Natural killer cell treated with Interleukin-12 subunit alpha and Interleukin-12 subunit beta and Interleukin-15 and Interleukin-18, amount 100 ng/mL, for 72 hours (primary cell): ENCODE results near the gene CUL1. TPM values are rescaled to one million over a fixed set of nuclear protein-coding genes. Genes with fewer than 3 reads are reported as not detected.
A peak's percentile ranks its signal among the peaks of the same experiment; 100 is the strongest.

Experiments used
- ATAC-seq, 2 donors: fragments of 150-1000 bp; cut with Tn5 transposase in 1 of 2; sonication (Bioruptor Pico), chemical (Tn5 transposase) in 1 of 2; 2 replicates each; pipeline ENCODE4 v1.10.0; 2021
- DNase-seq: peaks from one replicate; pipeline ENCODE4 v3.0.0; 2022; ENCODE audit warnings: low spot score
- H3K27ac Mint-ChIP-seq, 2 donors: 1 replicate in 1 of 2; 2 replicates in 1 of 2; pipeline ENCODE4 v1.8.0; 2022; ENCODE audit warnings: mixed read lengths in 2 of 2, mild to moderate bottlenecking in 1 of 2, moderate library complexity in 1 of 2
- H3K27me3 Mint-ChIP-seq, 2 donors: 1 replicate in 1 of 2; 2 replicates in 1 of 2; pipeline ENCODE4 v1.8.0; 2022; ENCODE audit warnings: mixed read lengths in 2 of 2
- H3K36me3 Mint-ChIP-seq: one replicate; pipeline ENCODE4 v1.8.0; 2022; ENCODE audit warnings: mixed read lengths
- H3K4me1 Mint-ChIP-seq, 2 donors: 1 replicate in 1 of 2; 2 replicates in 1 of 2; pipeline ENCODE4 v1.8.0; 2022; ENCODE audit warnings: low read depth in 2 of 2, mixed read lengths in 2 of 2, mild to moderate bottlenecking in 1 of 2
- H3K4me3 Mint-ChIP-seq: one replicate; pipeline ENCODE4 v1.8.0; 2022; ENCODE audit warnings: mixed read lengths
- H3K9me3 Mint-ChIP-seq: 2 replicates; pipeline ENCODE4 v1.8.0; 2022; ENCODE audit warnings: mixed read lengths
- total RNA-seq, 2 donors: library from RNA; stranded (reverse); gene quantifications; one replicate each; pipeline ENCODE4 v1.2.3, GENCODE V29; 2022

Gene CUL1
- total RNA-seq, 2 donors from 2014 or later, result 59.5 to 69.5 TPM

GRCh38 chr7:148825338-148825737 is 126.6 kb downstream of the CUL1 start:
- peaks cover 0 to 3% of the 10 kb centered on the region in 2 donors for H3K4me1 Mint-ChIP-seq
- no peaks in the 10 kb centered on the region for H3K27me3 Mint-ChIP-seq
- ATAC-seq (no peak), DNase-seq (no peak)
- H3K27ac Mint-ChIP-seq, result no peak overlapping the region
- peaks cover 31% of the 10 kb centered on the region for H3K36me3 Mint-ChIP-seq
- no peak overlapping the region for H3K4me3 Mint-ChIP-seq
- no peaks in the 10 kb centered on the region for H3K9me3 Mint-ChIP-seq

GRCh38 chr7:148828965-148829364 is 130.3 kb downstream of the CUL1 start:
- Mint-ChIP-seq H3K4me3 (no peak overlapping the region), H3K27ac (no peak overlapping the region), H3K27me3 (no peaks in the 10 kb centered on the region), H3K9me3 (no peaks in the 10 kb centered on the region), H3K36me3 (peaks cover 26% of the 10 kb centered on the region), H3K4me1 (peaks cover 0 to 2% of the 10 kb centered on the region in 2 donors)
- ATAC-seq (no peak), DNase-seq (no peak)

DNA sequence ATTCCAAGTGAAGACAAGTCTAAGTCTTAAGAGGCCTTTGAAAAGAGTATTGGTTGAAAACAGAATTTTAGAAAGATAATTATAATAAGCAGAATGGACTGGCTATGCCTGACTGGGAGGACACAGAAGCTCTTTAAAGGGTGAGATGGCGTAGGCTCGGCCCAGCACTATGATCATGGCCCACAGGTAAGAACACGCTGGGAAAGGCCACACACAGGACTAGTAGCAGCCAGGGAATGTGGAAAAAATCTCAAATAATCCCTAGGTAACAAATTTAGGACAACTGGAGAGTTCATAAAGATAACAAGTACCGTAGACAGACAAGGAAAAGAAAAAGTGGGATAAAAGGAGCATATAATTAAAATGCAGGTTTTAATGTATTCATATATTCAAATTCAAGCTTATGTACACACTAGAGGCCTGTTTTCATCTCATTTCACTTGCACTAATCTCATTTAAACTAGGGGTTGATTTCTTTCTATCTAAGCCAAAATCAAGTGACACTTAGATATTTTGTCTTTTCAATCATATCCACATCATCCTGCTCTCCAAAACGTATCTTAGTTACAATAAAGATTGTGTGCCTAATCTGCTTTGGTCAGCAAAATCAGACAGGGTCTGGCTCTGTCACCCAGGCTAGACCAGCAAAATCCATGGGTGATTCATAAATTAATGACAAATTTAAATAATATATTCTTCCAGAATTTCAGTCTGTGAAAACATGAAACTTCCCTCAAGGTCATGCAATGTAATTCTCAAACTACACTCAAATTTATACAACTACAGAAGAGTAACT is 132.4 kb downstream of the CUL1 start:
- Mint-ChIP-seq H3K4me3 (no peak overlapping the region), H3K27me3 (no peaks in the 10 kb centered on the region), H3K36me3 (peaks cover 20% of the 10 kb centered on the region), H3K27ac (no peak overlapping the region), H3K9me3 (no peaks in the 10 kb centered on the region), H3K4me1 (peaks cover 5 to 7% of the 10 kb centered on the region in 2 donors)
- DNase-seq (no peak), ATAC-seq (no peak)

GRCh38 chr7:148831782-148832181 is 133.1 kb downstream of the CUL1 start:
- ATAC-seq (no peak), DNase-seq (no peak)
- Mint-ChIP-seq H3K4me1 (peaks cover 10% of the 10 kb centered on the region in 2 donors), H3K27me3 (no peaks in the 10 kb centered on the region), H3K9me3 (no peaks in the 10 kb centered on the region), H3K4me3 (no peak overlapping the region), H3K36me3 (peaks cover 23% of the 10 kb centered on the region), H3K27ac (no peak overlapping the region)

- peaks cover 4% of the 10 kb centered on the region for H3K9me3 Mint-ChIP-seq
- H3K36me3 Mint-ChIP-seq, result peaks cover 34% of the 10 kb centered on the region
- no peak overlapping the region for H3K27ac Mint-ChIP-seq
- no peaks in the 10 kb centered on the region for H3K27me3 Mint-ChIP-seq
- no peak for DNase-seq
- H3K4me3 Mint-ChIP-seq, result no peak overlapping the region
- peaks cover 34% of the 10 kb centered on the region in 2 donors for H3K4me1 Mint-ChIP-seq
- no peak for ATAC-seq
These were observed 135.9 kb downstream of the CUL1 start for GRCh38 chr7:148834605-148835004.

- peaks cover 37 to 39% of the 10 kb centered on the region in 2 donors for H3K4me1 Mint-ChIP-seq
- no peak for ATAC-seq
- H3K4me3 Mint-ChIP-seq, result no peak overlapping the region
- H3K27me3 Mint-ChIP-seq, result no peaks in the 10 kb centered on the region
- peaks cover 32% of the 10 kb centered on the region for H3K36me3 Mint-ChIP-seq
- DNase-seq, result no peak
- peaks cover 4% of the 10 kb centered on the region for H3K9me3 Mint-ChIP-seq
- H3K27ac Mint-ChIP-seq, result no peak overlapping the region
These were observed 137.2 kb downstream of the CUL1 start for GRCh38 chr7:148835854-148836253.

GRCh38 chr7:148838905-148839304 is 140.2 kb downstream of the CUL1 start:
- H3K4me1 Mint-ChIP-seq, result peaks cover 48 to 53% of the 10 kb centered on the region in 2 donors
- DNase-seq, result no peak
- peak overlapping the region; percentile 48 for H3K4me3 Mint-ChIP-seq
- peak overlapping the region; percentile 77 to 87 for H3K27ac Mint-ChIP-seq
- ATAC-seq, result peak; percentile 64 to 75
- H3K27me3 Mint-ChIP-seq, result no peaks in the 10 kb centered on the region
- peaks cover 30% of the 10 kb centered on the region for H3K36me3 Mint-ChIP-seq
- H3K9me3 Mint-ChIP-seq, result peaks cover 4% of the 10 kb centered on the region

GRCh38 chr7:148847815-148848734 is 149.4 kb downstream of the CUL1 start:
- no peak for DNase-seq
- no peaks in the 10 kb centered on the region for H3K27me3 Mint-ChIP-seq
- peaks cover 6% of the 10 kb centered on the region for H3K36me3 Mint-ChIP-seq
- ATAC-seq, result no peak
- no peaks in the 10 kb centered on the region for H3K9me3 Mint-ChIP-seq
- peaks cover 56 to 67% of the 10 kb centered on the region in 2 donors for H3K4me1 Mint-ChIP-seq
- H3K4me3 Mint-ChIP-seq, result no peak overlapping the region
- peak overlapping the region in 1 of 2 donors; percentile 5 for H3K27ac Mint-ChIP-seq

DNA sequence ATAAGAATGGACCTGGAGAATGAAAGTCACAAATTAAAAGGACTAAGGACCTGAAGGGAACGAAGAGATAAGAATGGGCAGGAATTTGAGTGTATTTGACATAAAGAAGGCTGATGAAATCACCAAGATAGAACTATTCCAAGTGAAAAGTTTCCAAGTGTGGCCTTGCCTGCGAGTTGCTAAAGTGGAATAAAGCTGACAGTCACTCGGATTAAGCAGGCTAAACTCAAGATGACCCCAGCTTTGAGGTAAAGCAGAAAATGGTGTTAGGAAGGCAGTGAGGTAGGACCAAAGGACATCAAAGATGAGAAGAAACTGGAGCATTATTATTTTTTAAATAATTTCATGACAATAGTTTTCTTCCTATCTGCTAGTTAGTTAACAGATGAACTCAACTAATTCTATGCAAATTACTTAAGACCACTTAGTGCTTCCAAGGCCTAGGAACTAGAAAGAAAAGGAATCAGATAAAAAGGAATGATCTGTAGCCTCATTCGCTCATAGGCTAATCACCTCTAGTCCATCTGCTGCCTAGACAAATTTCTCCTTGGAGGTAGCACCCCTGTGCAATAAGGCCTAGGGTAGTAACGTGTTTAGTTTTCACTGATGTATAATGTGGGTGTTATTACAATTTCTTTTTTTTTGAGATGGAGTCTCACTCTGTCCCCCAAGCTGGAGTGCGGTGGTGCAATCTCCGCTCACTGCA is 150.8 kb downstream of the CUL1 start:
- Mint-ChIP-seq H3K27me3 (no peaks in the 10 kb centered on the region), H3K4me1 (peaks cover 56 to 69% of the 10 kb centered on the region in 2 donors)
- ATAC-seq, result no peak

GRCh38 chr7:148850564-148850963 is 151.9 kb downstream of the CUL1 start:
- Mint-ChIP-seq H3K4me1 (peaks cover 59 to 69% of the 10 kb centered on the region in 2 donors), H3K9me3 (no peaks in the 10 kb centered on the region), H3K4me3 (no peak overlapping the region), H3K36me3 (peaks cover 4% of the 10 kb centered on the region), H3K27me3 (no peaks in the 10 kb centered on the region), H3K27ac (peak overlapping the region in 1 of 2 donors; percentile 89)
- no peak for ATAC-seq
- no peak for DNase-seq

More for the DNA sequence above, 150.8 kb downstream of the CUL1 start:
- H3K36me3 Mint-ChIP-seq, result peaks cover 6% of the 10 kb centered on the region
- no peaks in the 10 kb centered on the region for H3K9me3 Mint-ChIP-seq
- peak overlapping the region in 1 of 2 donors; percentile 89 for H3K27ac Mint-ChIP-seq
- DNase-seq, result no peak
- no peak overlapping the region for H3K4me3 Mint-ChIP-seq

Other genes with a start within 250 kb of the CUL1 start
- not detected for gene C7orf33, start 108.1 kb upstream of the CUL1 start, total RNA-seq
- 100 to 1,000 TPM in 1 of 2 donors, 10 to 100 TPM in 1; 70.6 to 113 TPM for gene EZH2, start 185.4 kb downstream of the CUL1 start, total RNA-seq